Liver (tissue), 9 donors: ENCODE results near the gene URM1. TPM values are rescaled to one million over a fixed set of nuclear protein-coding genes. Genes with fewer than 3 reads are reported as not detected.

Experiments used
- DNase-seq: peaks from one replicate; pipeline ENCODE4 v3.0.0-alpha.2; 2017; ENCODE audit warnings: low spot score
- H3K27ac ChIP-seq, 2 donors: one replicate each; pipeline ENCODE4 v1.7.0; 2013; ENCODE audit warnings: inconsistent platforms in 2 of 2, low read length in 2 of 2, control low read depth in 1 of 2, low read depth in 1 of 2, mild to moderate bottlenecking in 1 of 2
- H3K27me3 ChIP-seq, 4 donors: one replicate each; pipeline versions ENCODE4 v1.6.1 to v1.7.0; 2013; ENCODE audit warnings: low read length in 3 of 4, inconsistent platforms in 1 of 4, mild to moderate bottlenecking in 1 of 4, moderate library complexity in 1 of 4; ENCODE audit not compliant: control insufficient read depth in 4 of 4, insufficient read depth in 4 of 4
- H3K36me3 ChIP-seq, 4 donors: one replicate each; pipeline versions ENCODE4 v1.6.1 to v1.7.0; 2013; ENCODE audit warnings: low read length in 3 of 4, mild to moderate bottlenecking in 3 of 4, low read depth in 1 of 4, moderate library complexity in 1 of 4; ENCODE audit not compliant: control insufficient read depth in 4 of 4, insufficient read depth in 3 of 4
- H3K4me1 ChIP-seq, 4 donors: one replicate each; pipeline versions ENCODE4 v1.6.1 to v1.7.0; 2013; ENCODE audit warnings: low read length in 3 of 4, mild to moderate bottlenecking in 3 of 4, moderate library complexity in 1 of 4; ENCODE audit not compliant: control insufficient read depth in 4 of 4, insufficient read depth in 4 of 4
- H3K4me3 ChIP-seq, 3 donors: one replicate each; pipeline versions ENCODE4 v1.6.1 to v1.7.0; 2013; ENCODE audit warnings: low read length in 3 of 3, control low read depth in 1 of 3, low read depth in 1 of 3, mild to moderate bottlenecking in 1 of 3
- H3K9ac ChIP-seq, 2 donors: one replicate each; pipeline ENCODE4 v1.7.0; 2013; ENCODE audit warnings: low read length in 2 of 2, mild to moderate bottlenecking in 2 of 2, moderate library complexity in 2 of 2, control low read depth in 1 of 2, low read depth in 1 of 2
- H3K9me3 ChIP-seq, 4 donors: one replicate each; pipeline versions ENCODE4 v1.6.1 to v1.7.0; 2013; ENCODE audit warnings: low read length in 3 of 4; ENCODE audit not compliant: control insufficient read depth in 4 of 4
- EGR1 ChIP-seq, 2 donors: IDR thresholded peaks; 2 replicates each; pipeline ENCODE4 v1.6.1; 2016 to 2018; ENCODE audit warnings: antibody characterized with exemption in 2 of 2, low read depth in 2 of 2
- FOXA1 ChIP-seq: IDR thresholded peaks from 2 replicates; pipeline ENCODE4 v1.6.1; 2016; ENCODE audit warnings: antibody characterized with exemption
- FOXA2 ChIP-seq: IDR thresholded peaks from 2 replicates; pipeline ENCODE4 v1.6.1; 2016; ENCODE audit warnings: antibody characterized with exemption
- GABPA ChIP-seq, 2 donors: IDR thresholded peaks in 1 of 2; conservative IDR thresholded peaks in 1 of 2; 2 replicates each; pipeline ENCODE4 v1.6.1; 2016; ENCODE audit warnings: antibody characterized with exemption in 2 of 2, mild to moderate bottlenecking in 1 of 2, moderate library complexity in 1 of 2
- HNF4A ChIP-seq, 2 donors: conservative IDR thresholded peaks; 2 replicates each; pipeline ENCODE4 v1.6.1; 2016; ENCODE audit warnings: antibody characterized with exemption in 2 of 2, mild to moderate bottlenecking in 2 of 2
- HNF4G ChIP-seq: IDR thresholded peaks from 2 replicates; pipeline ENCODE4 v1.6.1; 2016; ENCODE audit warnings: antibody characterized with exemption
- JUND ChIP-seq, 2 donors: IDR thresholded peaks; 2 replicates each; pipeline ENCODE4 v1.6.1; 2016; ENCODE audit warnings: antibody characterized with exemption in 2 of 2
- NR2F2 ChIP-seq: IDR thresholded peaks from 2 replicates; pipeline ENCODE4 v1.6.1; 2016; ENCODE audit warnings: antibody characterized with exemption
- RAD21 ChIP-seq, 2 donors: IDR thresholded peaks; 2 replicates each; pipeline ENCODE4 v1.6.1; 2016; ENCODE audit warnings: antibody characterized with exemption in 2 of 2, mild to moderate bottlenecking in 2 of 2
- RXRA ChIP-seq, 2 donors: IDR thresholded peaks; 2 replicates each; pipeline ENCODE4 v1.6.1; 2017 to 2018; ENCODE audit warnings: antibody characterized with exemption in 2 of 2, mild to moderate bottlenecking in 1 of 2
- TAF1 ChIP-seq: conservative IDR thresholded peaks from 2 replicates; pipeline ENCODE4 v1.6.1; 2016; ENCODE audit warnings: antibody characterized with exemption, mild to moderate bottlenecking
- YY1 ChIP-seq: IDR thresholded peaks from 2 replicates; pipeline ENCODE4 v1.6.1; 2016; ENCODE audit warnings: antibody characterized with exemption, mild to moderate bottlenecking
- WGBS: extraction: QIAGEN DNeasy Blood & Tissue Kit; methylation state at CpG from one replicate; pipeline ENCODE4 v1.1.7; 2013; 5-methylcytosine and 5-hydroxymethylcytosine counted together
- polyA plus RNA-seq, 2 donors: library from polyadenylated mRNA; stranded (reverse) in 1 of 2; unstranded in 1 of 2; fragments of 200-250 nt in 1 of 2; fragments of >200 nt in 1 of 2; fragmentation: Nextera tagmentation in 1 of 2; extraction: Ambion mirVana in 1 of 2; gene quantifications; one replicate each; pipeline versions ENCODE4 v1.2.1 to v1.2.3, GENCODE V29; 2013 to 2015
- total RNA-seq, 2 donors: library from RNA; depleted of rRNA; stranded (reverse); fragments of >200 nt; gene quantifications; one replicate each; pipeline ENCODE4 v1.2.3, GENCODE V29; 2014
- TF ChIP-seq, protein P1 (sequence below): IDR thresholded peaks from 2 replicates; pipeline ENCODE4 v1.6.1; 2016; ENCODE audit warnings: antibody characterized with exemption
- TF ChIP-seq, protein P2 (sequence below): fragments of 150-350 bp; IDR thresholded peaks from 2 replicates; pipeline ENCODE4 v1.5.1; 2017; ENCODE audit warnings: improper control_type of control experiment, low read depth, low read length; ENCODE audit not compliant: missing input control
- TF ChIP-seq, protein P3 (sequence below): IDR thresholded peaks from 2 replicates; pipeline ENCODE4 v1.6.1; 2016; ENCODE audit warnings: antibody characterized with exemption
- TF ChIP-seq, protein P4 (sequence below): IDR thresholded peaks from 2 replicates; pipeline ENCODE4 v1.6.1; 2016; ENCODE audit warnings: antibody characterized with exemption, mild to moderate bottlenecking
- TF ChIP-seq, protein P5 (sequence below): IDR thresholded peaks from 2 replicates; pipeline ENCODE4 v1.6.1; 2016; ENCODE audit warnings: antibody characterized with exemption
- donor health status: healthy.
- donor health status: healthy.
- donor health status: healthy.
- donor health status: healthy.
- donor health status: healthy.

Gene URM1
- total and polyA plus RNA-seq, 4 donors = 12.1 to 35.0 (median 19.5) TPM

DNA sequence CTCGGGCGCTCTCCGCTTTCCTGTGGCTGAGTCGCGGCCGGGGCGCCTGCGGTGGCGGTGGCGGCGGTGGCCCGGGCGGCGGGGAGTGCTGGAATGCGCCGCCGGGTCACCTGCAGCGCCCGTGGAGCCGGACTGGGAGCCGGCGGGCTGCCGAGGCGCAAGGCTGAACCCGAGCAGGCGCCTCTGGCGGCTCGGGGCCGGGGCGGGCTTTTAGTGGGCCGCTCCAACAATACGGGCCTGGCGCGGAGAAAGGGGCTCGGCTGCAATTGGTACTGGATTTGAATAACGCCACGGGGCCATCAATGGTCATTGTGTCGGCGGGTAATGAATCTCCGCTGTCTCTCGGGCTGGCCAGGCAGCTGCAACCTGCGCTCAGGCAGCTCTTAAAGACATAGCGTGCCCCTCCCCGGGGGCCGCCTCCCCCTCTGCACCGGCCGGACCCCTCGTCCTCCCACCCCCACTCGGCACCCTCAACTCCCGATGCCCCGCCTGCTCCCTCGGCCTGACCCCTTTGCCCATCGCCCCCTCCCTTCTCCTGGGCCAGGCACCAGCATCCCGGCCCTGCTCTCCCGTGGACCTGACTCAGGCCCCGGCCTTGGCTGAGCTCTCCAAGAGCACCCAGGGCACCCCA, 22.1 kb downstream of the URM1 start:
- 50% methylated on average over 56 of the region's 56 CpGs for WGBS
- no peak for DNase-seq
- H3K27me3 ChIP-seq = no peaks in the 10 kb centered on the region

DNA sequence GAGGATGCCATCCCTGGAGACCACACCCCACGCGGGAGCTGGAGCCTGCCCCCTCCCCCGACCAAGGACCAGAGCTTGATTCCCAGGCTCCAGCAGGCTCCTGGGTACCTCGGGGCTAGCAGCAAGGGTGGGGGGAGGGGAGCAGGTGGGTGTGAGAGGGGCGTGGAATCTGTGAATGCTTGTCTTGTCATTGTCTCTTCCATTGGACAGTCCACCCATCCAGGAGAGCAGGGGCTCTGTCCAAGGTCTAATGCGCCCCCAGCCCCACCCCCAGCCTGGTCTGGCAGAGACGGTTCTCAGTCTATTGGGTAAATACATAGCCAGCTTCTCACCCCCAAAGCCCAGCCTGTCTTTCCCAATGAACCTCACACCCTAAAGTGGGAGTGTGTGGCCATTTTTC, 22.8 kb downstream of the URM1 start:
- no peak overlapping the region for H3K27ac ChIP-seq
- WGBS = 28% methylated on average over 7 of the region's 7 CpGs
- H3K4me3 ChIP-seq = no peak overlapping the region
- H3K4me1 ChIP-seq = no peaks in the 10 kb centered on the region
- peaks cover 3 to 13% (median 9%) of the 10 kb centered on the region in 4 donors for H3K36me3 ChIP-seq
- H3K9ac ChIP-seq = no peak overlapping the region
- no peaks in the 10 kb centered on the region for H3K9me3 ChIP-seq
- H3K27me3 ChIP-seq = no peaks in the 10 kb centered on the region
- DNase-seq = no peak
- TF ChIP-seq, protein P1, sequence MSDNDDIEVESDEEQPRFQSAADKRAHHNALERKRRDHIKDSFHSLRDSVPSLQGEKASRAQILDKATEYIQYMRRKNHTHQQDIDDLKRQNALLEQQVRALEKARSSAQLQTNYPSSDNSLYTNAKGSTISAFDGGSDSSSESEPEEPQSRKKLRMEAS = no peak
- no peak for TF ChIP-seq FOXA1
- no peak for TF ChIP-seq EGR1 (IDR thresholded peaks at IDR 0.05; ENCODE audit: low read depth in 2 of 2)
- TF ChIP-seq JUND (IDR thresholded peaks at IDR 0.05) = no peak
- TF ChIP-seq, protein P2, sequence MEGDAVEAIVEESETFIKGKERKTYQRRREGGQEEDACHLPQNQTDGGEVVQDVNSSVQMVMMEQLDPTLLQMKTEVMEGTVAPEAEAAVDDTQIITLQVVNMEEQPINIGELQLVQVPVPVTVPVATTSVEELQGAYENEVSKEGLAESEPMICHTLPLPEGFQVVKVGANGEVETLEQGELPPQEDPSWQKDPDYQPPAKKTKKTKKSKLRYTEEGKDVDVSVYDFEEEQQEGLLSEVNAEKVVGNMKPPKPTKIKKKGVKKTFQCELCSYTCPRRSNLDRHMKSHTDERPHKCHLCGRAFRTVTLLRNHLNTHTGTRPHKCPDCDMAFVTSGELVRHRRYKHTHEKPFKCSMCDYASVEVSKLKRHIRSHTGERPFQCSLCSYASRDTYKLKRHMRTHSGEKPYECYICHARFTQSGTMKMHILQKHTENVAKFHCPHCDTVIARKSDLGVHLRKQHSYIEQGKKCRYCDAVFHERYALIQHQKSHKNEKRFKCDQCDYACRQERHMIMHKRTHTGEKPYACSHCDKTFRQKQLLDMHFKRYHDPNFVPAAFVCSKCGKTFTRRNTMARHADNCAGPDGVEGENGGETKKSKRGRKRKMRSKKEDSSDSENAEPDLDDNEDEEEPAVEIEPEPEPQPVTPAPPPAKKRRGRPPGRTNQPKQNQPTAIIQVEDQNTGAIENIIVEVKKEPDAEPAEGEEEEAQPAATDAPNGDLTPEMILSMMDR = no peak
- TF ChIP-seq, protein P3, sequence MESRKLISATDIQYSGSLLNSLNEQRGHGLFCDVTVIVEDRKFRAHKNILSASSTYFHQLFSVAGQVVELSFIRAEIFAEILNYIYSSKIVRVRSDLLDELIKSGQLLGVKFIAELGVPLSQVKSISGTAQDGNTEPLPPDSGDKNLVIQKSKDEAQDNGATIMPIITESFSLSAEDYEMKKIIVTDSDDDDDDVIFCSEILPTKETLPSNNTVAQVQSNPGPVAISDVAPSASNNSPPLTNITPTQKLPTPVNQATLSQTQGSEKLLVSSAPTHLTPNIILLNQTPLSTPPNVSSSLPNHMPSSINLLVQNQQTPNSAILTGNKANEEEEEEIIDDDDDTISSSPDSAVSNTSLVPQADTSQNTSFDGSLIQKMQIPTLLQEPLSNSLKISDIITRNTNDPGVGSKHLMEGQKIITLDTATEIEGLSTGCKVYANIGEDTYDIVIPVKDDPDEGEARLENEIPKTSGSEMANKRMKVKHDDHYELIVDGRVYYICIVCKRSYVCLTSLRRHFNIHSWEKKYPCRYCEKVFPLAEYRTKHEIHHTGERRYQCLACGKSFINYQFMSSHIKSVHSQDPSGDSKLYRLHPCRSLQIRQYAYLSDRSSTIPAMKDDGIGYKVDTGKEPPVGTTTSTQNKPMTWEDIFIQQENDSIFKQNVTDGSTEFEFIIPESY = no peak
- TF ChIP-seq GABPA (IDR thresholded peaks at IDR 0.05 in 1 of 2, conservative IDR thresholded peaks at IDR 0.05 in 1 of 2) = no peak

More for the DNA sequence above, 22.1 kb downstream of the URM1 start:
- TF ChIP-seq, protein P4, sequence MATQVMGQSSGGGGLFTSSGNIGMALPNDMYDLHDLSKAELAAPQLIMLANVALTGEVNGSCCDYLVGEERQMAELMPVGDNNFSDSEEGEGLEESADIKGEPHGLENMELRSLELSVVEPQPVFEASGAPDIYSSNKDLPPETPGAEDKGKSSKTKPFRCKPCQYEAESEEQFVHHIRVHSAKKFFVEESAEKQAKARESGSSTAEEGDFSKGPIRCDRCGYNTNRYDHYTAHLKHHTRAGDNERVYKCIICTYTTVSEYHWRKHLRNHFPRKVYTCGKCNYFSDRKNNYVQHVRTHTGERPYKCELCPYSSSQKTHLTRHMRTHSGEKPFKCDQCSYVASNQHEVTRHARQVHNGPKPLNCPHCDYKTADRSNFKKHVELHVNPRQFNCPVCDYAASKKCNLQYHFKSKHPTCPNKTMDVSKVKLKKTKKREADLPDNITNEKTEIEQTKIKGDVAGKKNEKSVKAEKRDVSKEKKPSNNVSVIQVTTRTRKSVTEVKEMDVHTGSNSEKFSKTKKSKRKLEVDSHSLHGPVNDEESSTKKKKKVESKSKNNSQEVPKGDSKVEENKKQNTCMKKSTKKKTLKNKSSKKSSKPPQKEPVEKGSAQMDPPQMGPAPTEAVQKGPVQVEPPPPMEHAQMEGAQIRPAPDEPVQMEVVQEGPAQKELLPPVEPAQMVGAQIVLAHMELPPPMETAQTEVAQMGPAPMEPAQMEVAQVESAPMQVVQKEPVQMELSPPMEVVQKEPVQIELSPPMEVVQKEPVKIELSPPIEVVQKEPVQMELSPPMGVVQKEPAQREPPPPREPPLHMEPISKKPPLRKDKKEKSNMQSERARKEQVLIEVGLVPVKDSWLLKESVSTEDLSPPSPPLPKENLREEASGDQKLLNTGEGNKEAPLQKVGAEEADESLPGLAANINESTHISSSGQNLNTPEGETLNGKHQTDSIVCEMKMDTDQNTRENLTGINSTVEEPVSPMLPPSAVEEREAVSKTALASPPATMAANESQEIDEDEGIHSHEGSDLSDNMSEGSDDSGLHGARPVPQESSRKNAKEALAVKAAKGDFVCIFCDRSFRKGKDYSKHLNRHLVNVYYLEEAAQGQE = no peak
- no peak for TF ChIP-seq HNF4G
- TF ChIP-seq, protein P3 = no peak
- TF ChIP-seq, protein P5, sequence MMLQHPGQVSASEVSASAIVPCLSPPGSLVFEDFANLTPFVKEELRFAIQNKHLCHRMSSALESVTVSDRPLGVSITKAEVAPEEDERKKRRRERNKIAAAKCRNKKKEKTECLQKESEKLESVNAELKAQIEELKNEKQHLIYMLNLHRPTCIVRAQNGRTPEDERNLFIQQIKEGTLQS = no peak
- no peak for TF ChIP-seq GABPA (IDR thresholded peaks at IDR 0.05 in 1 of 2, conservative IDR thresholded peaks at IDR 0.05 in 1 of 2)
- no peak for TF ChIP-seq TAF1
- no peak for TF ChIP-seq HNF4A (conservative IDR thresholded peaks at IDR 0.05)
- TF ChIP-seq FOXA1 = no peak
- TF ChIP-seq FOXA2 = no peak
- TF ChIP-seq YY1 = no peak
- no peak for TF ChIP-seq RXRA (IDR thresholded peaks at IDR 0.05)
- TF ChIP-seq NR2F2 = no peak
- no peak for TF ChIP-seq EGR1 (IDR thresholded peaks at IDR 0.05; ENCODE audit: low read depth in 2 of 2)
- no peak for TF ChIP-seq RAD21 (IDR thresholded peaks at IDR 0.05)
- TF ChIP-seq, protein P2 = no peak
- H3K4me1 ChIP-seq = no peaks in the 10 kb centered on the region
- H3K27ac ChIP-seq = no peak overlapping the region
- H3K9me3 ChIP-seq = no peaks in the 10 kb centered on the region
- peaks cover 9 to 20% (median 13%) of the 10 kb centered on the region in 4 donors for H3K36me3 ChIP-seq
- H3K4me3 ChIP-seq = no peak overlapping the region
- no peak overlapping the region for H3K9ac ChIP-seq
